Esophagus squamous epithelium (tissue), 4 donors: ENCODE data around the gene KLHL8.

Experiments
- POLR2A ChIP-seq, 4 donors: fragments of 450-650 bp; IDR thresholded peaks; one replicate each; pipeline ENCODE4 v1.6.1; 2017; ENCODE audit warnings: antibody characterized with exemption in 4 of 4, mild to moderate bottlenecking in 4 of 4, moderate library complexity in 3 of 4
- TF ChIP-seq, protein P1 (sequence below), 6 experiments: fragments of 450-650 bp in 4 of 6; fragments of 200-600 bp in 2 of 6; sonication (generic) in 2 of 6; IDR thresholded peaks; one replicate each; pipeline ENCODE4 v1.5.1; 2016 to 2019; ENCODE audit warnings: antibody characterized with exemption in 6 of 6, mild to moderate bottlenecking in 4 of 6, moderate library complexity in 4 of 6

DNA sequence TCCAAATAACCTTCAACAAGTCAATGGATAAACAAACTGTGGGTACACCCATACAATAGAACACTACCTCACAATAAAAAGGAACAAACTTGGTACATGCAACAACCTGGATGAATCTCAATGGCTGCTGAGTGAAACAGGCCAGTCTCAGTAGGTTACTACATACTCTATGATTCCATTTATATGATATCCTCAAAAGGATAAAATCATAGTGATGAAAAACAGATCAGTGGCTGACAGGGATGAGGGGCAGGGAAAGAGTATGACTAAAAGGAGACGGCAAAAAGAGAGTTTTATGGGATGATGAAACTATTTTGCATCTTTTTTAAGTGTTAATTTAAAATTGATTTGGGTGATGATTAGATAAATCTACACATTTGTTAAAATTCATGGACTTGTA is 15.9 kb downstream of the KLHL8 start:
- TF ChIP-seq, protein P1, sequence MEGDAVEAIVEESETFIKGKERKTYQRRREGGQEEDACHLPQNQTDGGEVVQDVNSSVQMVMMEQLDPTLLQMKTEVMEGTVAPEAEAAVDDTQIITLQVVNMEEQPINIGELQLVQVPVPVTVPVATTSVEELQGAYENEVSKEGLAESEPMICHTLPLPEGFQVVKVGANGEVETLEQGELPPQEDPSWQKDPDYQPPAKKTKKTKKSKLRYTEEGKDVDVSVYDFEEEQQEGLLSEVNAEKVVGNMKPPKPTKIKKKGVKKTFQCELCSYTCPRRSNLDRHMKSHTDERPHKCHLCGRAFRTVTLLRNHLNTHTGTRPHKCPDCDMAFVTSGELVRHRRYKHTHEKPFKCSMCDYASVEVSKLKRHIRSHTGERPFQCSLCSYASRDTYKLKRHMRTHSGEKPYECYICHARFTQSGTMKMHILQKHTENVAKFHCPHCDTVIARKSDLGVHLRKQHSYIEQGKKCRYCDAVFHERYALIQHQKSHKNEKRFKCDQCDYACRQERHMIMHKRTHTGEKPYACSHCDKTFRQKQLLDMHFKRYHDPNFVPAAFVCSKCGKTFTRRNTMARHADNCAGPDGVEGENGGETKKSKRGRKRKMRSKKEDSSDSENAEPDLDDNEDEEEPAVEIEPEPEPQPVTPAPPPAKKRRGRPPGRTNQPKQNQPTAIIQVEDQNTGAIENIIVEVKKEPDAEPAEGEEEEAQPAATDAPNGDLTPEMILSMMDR (IDR thresholded peaks at IDR 0.05), result no peak
- no peak for TF ChIP-seq POLR2A (IDR thresholded peaks at IDR 0.05)
